GM12864 (cell line): ENCODE measurements around the gene NUP205.

Source experiments
- DNase-seq: peaks from one replicate; pipeline ENCODE4 v3.0.0-alpha.2; 2011; ENCODE audit warnings: low read depth
- H3K4me3 ChIP-seq: 2 replicates; pipeline ENCODE4 v1.5.1; 2011; ENCODE audit warnings: mild to moderate bottlenecking, low read depth, low read length, control low read depth
- CTCF ChIP-seq: IDR thresholded peaks from 2 replicates; pipeline ENCODE4 v1.5.1; 2011; ENCODE audit warnings: low read depth, mild to moderate bottlenecking, moderate library complexity, low read length, control low read depth, inconsistent platforms; ENCODE audit errors: missing control alignments

NUP205 gene

GRCh38 chr7:135523146-135523545 is 34.6 kb upstream of the NUP205 start:
- TF ChIP-seq CTCF, result no peak
- no peak for DNase-seq
- H3K4me3 ChIP-seq, result no peak overlapping the region

- no peak for TF ChIP-seq CTCF
- no peak for DNase-seq
- H3K4me3 ChIP-seq, result no peak overlapping the region
Measured at GRCh38 chr7:135525426-135525825, 32.3 kb upstream of the NUP205 start.

- no peak for TF ChIP-seq CTCF
- DNase-seq, result no peak
- no peak overlapping the region for H3K4me3 ChIP-seq
Measured at GRCh38 chr7:135527025-135527424, 30.7 kb upstream of the NUP205 start.

- H3K4me3 ChIP-seq, result no peak overlapping the region
- TF ChIP-seq CTCF, result no peak
- no peak for DNase-seq
Measured at GRCh38 chr7:135536150-135536549, 21.6 kb upstream of the NUP205 start.

GRCh38 chr7:135537453-135537852 is 20.3 kb upstream of the NUP205 start:
- DNase-seq, result no peak
- no peak for TF ChIP-seq CTCF
- no peak overlapping the region for H3K4me3 ChIP-seq

GRCh38 chr7:135537905-135538304 is 19.8 kb upstream of the NUP205 start:
- no peak overlapping the region for H3K4me3 ChIP-seq
- no peak for TF ChIP-seq CTCF
- DNase-seq, result no peak

- H3K4me3 ChIP-seq, result no peak overlapping the region
- no peak for TF ChIP-seq CTCF
- DNase-seq, result no peak
Measured at GRCh38 chr7:135538376-135538775, 19.3 kb upstream of the NUP205 start.
